ENCODE measurements around the gene C19orf53.

- no peak for TF ChIP-seq TAF1 (IDR thresholded peaks at IDR 0.05; ENCODE audit: borderline replicate concordance, insufficient read depth, low read length)
- TF ChIP-seq REST (IDR thresholded peaks at IDR 0.05; ENCODE audit: insufficient read depth in 1 of 2, low read depth in 2 of 2, low read length in 2 of 2), result no peak
- no peak for TF ChIP-seq POLR2AphosphoS5 (IDR thresholded peaks at IDR 0.05; ENCODE audit: low read depth, low read length)
- TF ChIP-seq SIN3A (IDR thresholded peaks at IDR 0.05; ENCODE audit: borderline replicate concordance, insufficient read depth, low read length), result no peak
- no peak for TF ChIP-seq FOXP2 (optimal IDR thresholded peaks at IDR 0.05; ENCODE audit: borderline replicate concordance, extremely low read depth, extremely low read length, insufficient read depth)
Measured at GRCh38 chr19:13821292-13821691, 47.0 kb downstream of the C19orf53 start.

Measured in PFSK-1 (cell line).